HepG2 (cell line): ENCODE measurements around the gene COQ9. TPM values are rescaled to one million over a fixed set of nuclear protein-coding genes. Genes with fewer than 3 reads are reported as not detected.
A peak's percentile ranks its signal among the peaks of the same experiment; 100 is the strongest.

Source experiments
- ARID2 ChIP-seq: sonication (generic); formaldehyde crosslinking; IDR thresholded peaks from 2 replicates; pipeline ENCODE4 v1.8.1; 2022; ENCODE audit warnings: mild to moderate bottlenecking, missing genetic modification reagents, borderline replicate concordance
- CAMTA2 ChIP-seq: sonication (generic); formaldehyde crosslinking; IDR thresholded peaks from 2 replicates; pipeline ENCODE4 v1.4.0; 2020; ENCODE audit warnings: mild to moderate bottlenecking, missing genetic modification reagents, borderline replicate concordance
- DR1 ChIP-seq: sonication (generic); formaldehyde crosslinking; IDR thresholded peaks from 2 replicates; pipeline ENCODE4 v1.8.0; 2021; ENCODE audit warnings: mild to moderate bottlenecking, missing genetic modification reagents, inconsistent platforms
- ERF ChIP-seq: IDR thresholded peaks from 2 replicates; pipeline ENCODE4 v1.6.1; 2018; ENCODE audit warnings: missing biosample characterization, missing genetic modification reagents
- FLYWCH1 ChIP-seq: sonication (generic); formaldehyde crosslinking; IDR thresholded peaks from 2 replicates; pipeline ENCODE4 v1.8.1; 2023; ENCODE audit warnings: mild to moderate bottlenecking, missing genetic modification reagents
- HES4 ChIP-seq: sonication (generic); formaldehyde crosslinking; IDR thresholded peaks from 2 replicates; pipeline ENCODE4 v1.9.0; 2021; ENCODE audit warnings: mild to moderate bottlenecking, missing genetic modification reagents, borderline replicate concordance
- KDM3A ChIP-seq: IDR thresholded peaks from 2 replicates; pipeline ENCODE4 v1.6.1; 2018; ENCODE audit warnings: low read depth, missing compliant biosample characterization
- PATZ1 ChIP-seq: sonication (generic); formaldehyde crosslinking; IDR thresholded peaks from 2 replicates; pipeline ENCODE4 v1.4.0; 2020; ENCODE audit warnings: missing genetic modification reagents
- RAD51 ChIP-seq: fragments of 450-650 bp; IDR thresholded peaks from 2 replicates; pipeline ENCODE4 v1.6.1; 2016; ENCODE audit warnings: borderline replicate concordance
- SKI ChIP-seq: fragments of 450-650 bp; IDR thresholded peaks from one replicate; pipeline ENCODE4 v1.6.1; 2018; ENCODE audit warnings: mild to moderate bottlenecking; ENCODE audit not compliant: partially characterized antibody
- SPEN ChIP-seq: sonication (generic); formaldehyde crosslinking; IDR thresholded peaks from 2 replicates; pipeline ENCODE4 v1.5.1; 2020; ENCODE audit warnings: low read depth, mild to moderate bottlenecking, missing genetic modification reagents
- ZBTB25 ChIP-seq: IDR thresholded peaks from 2 replicates; pipeline ENCODE4 v1.6.1; 2018; ENCODE audit warnings: missing genetic modification reagents
- ZGPAT ChIP-seq: IDR thresholded peaks from 2 replicates; pipeline ENCODE4 v1.6.1; 2016; ENCODE audit warnings: mild to moderate bottlenecking
- ZNF263 ChIP-seq: sonication (generic); formaldehyde crosslinking; IDR thresholded peaks from 2 replicates; pipeline ENCODE4 v1.4.0; 2020; ENCODE audit warnings: missing genetic modification reagents
- ZNF563 ChIP-seq: sonication (generic); formaldehyde crosslinking; IDR thresholded peaks from 2 replicates; pipeline ENCODE4 v1.8.0; 2022; ENCODE audit warnings: mild to moderate bottlenecking, moderate library complexity, missing genetic modification reagents
- ZNF749 ChIP-seq: sonication (generic); formaldehyde crosslinking; IDR thresholded peaks from 2 replicates; pipeline ENCODE4 v1.8.0; 2022; ENCODE audit warnings: mild to moderate bottlenecking, missing genetic modification reagents, moderate library complexity, borderline replicate concordance
- ZNF770 ChIP-seq: sonication (generic); formaldehyde crosslinking; IDR thresholded peaks from 2 replicates; pipeline ENCODE4 v1.5.0; 2020; ENCODE audit warnings: mild to moderate bottlenecking, missing genetic modification reagents
- polyA plus RNA-seq, 8 experiments: library from polyadenylated mRNA; depleted of rRNA in 3 of 8; stranded (reverse) in 7 of 8; unstranded in 1 of 8; fragments of >200 nt; fragmentation: Illumina TruSeq in 4 of 8; extraction: Trizol in 4 of 8; gene quantifications; 2 replicates each; pipeline versions ENCODE4 v1.2.1 to v1.2.3, GENCODE V29; 2011 to 2016; ENCODE audit warnings: low read depth in 4 of 8, missing spikeins in 1 of 8, mixed read lengths in 1 of 8; ENCODE audit not compliant: insufficient read depth in 1 of 8
- total RNA-seq, 5 experiments: library from RNA; depleted of rRNA; stranded (reverse); fragments of >200 nt; fragmentation: Illumina TruSeq; extraction: Trizol; gene quantifications; 2 replicates each; pipeline ENCODE4 v1.2.3, GENCODE V29; 2016; ENCODE audit warnings: low read depth in 1 of 5
- TF ChIP-seq, protein P1 (sequence below): IDR thresholded peaks from 2 replicates; pipeline ENCODE4 v1.6.1; 2016; ENCODE audit warnings: missing biosample characterization, missing genetic modification reagents, low read depth

The COQ9 gene
- total and polyA plus RNA-seq, 2 of the 13 experiments (the other 11 are each of a cell fraction or from before 2014, with no cell fraction given) = 57.5 to 108 TPM

GRCh38 chr16:57485916-57486857 is 38.9 kb downstream of the COQ9 start, which contains the start of gene DOK4 (continued):
- TF ChIP-seq ZBTB25 (CRISPR knock-in tag) = 0 out of 2 replicates have a peak, but pooled peaks have one; percentile 22
- TF ChIP-seq PATZ1 (CRISPR knock-in tag) = peak; percentile 69
- TF ChIP-seq DR1 (CRISPR knock-in tag) = no peak
- TF ChIP-seq ZNF770 (CRISPR knock-in tag) = 0 out of 2 replicates have a peak, but pooled peaks have one; percentile 9
- TF ChIP-seq ARID2 (CRISPR knock-in tag) = 0 out of 2 replicates have a peak, but pooled peaks have one; percentile 62
- TF ChIP-seq ERF (CRISPR knock-in tag) = 0 out of 2 replicates have a peak, but pooled peaks have one; percentile 41
- no peak; the same call in 1 of the 2 replicates for TF ChIP-seq CAMTA2 (CRISPR knock-in tag)
- peak; percentile 50; the same call in 1 of the 2 replicates for TF ChIP-seq ZNF563 (CRISPR knock-in tag)
- TF ChIP-seq SKI = peak; percentile 58
- no peak for TF ChIP-seq RAD51
- peak; percentile 61; the same call in 1 of the 2 replicates for TF ChIP-seq HES4 (CRISPR knock-in tag)
- TF ChIP-seq SPEN (CRISPR knock-in tag) = peak; percentile 54; the same call in 1 of the 2 replicates
- peak; percentile 33; the same call in 1 of the 2 replicates for TF ChIP-seq ZGPAT (CRISPR knock-in tag)
- 0 out of 2 replicates have a peak, but pooled peaks have one; percentile 33 for TF ChIP-seq ZNF749 (CRISPR knock-in tag)
- TF ChIP-seq KDM3A = 0 out of 2 replicates have a peak, but pooled peaks have one; percentile 15
- TF ChIP-seq, protein P1, sequence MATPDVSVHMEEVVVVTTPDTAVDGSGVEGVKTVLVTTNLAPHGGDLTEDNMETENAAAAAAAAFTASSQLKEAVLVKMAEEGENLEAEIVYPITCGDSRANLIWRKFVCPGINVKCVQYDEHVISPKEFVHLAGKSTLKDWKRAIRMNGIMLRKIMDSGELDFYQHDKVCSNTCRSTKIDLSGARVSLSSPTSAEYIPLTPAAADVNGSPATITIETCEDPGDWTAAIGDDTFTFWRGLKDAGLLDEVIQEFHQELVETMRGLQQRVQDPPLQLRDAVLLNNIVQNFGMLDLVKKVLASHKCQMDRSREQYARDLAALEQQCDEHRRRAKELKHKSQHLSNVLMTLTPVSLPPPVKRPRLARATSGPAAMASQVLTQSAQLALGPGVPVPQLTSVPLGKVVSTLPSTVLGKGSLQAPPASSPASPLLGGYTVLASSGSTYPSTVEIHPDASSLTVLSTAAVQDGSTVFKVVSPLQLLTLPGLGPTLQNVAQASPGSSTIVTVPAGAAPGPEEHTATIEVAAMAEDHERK (CRISPR knock-in tag) = no peak
- no peak for TF ChIP-seq FLYWCH1 (CRISPR knock-in tag)
- peak; percentile 62 for TF ChIP-seq ZNF263
